Measurements from ENCODE around the gene EZH2. TPM values are rescaled to one million over a fixed set of nuclear protein-coding genes. Genes with fewer than 3 reads are reported as not detected.

EZH2 gene
- total RNA-seq, result 14.0 and 18.1 TPM in 2 replicates

DNA sequence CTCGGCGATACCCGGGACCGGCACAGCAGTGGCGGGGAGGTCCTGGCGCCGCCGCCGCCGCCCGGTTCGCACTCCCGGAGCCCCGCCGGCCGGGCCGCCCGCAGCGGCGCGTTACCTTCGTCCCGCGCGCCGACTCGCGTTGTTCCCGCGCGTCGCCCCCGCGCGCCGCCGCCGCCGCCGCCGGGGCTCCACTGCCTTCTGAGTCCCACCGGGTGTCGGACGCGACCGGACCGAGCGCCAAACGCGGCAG lies at the start of gene EZH2:
Gene EZH2 (minus strand): TSS at position 243 of the 250 bp plus-strand sequence. CDS start 36,993 bp downstream, outside the sequence.
- no peak for DNase-seq

- DNase-seq, result no peak
These were observed 47.4 kb upstream of the EZH2 start for GRCh38 chr7:148931470-148931869.

DNA sequence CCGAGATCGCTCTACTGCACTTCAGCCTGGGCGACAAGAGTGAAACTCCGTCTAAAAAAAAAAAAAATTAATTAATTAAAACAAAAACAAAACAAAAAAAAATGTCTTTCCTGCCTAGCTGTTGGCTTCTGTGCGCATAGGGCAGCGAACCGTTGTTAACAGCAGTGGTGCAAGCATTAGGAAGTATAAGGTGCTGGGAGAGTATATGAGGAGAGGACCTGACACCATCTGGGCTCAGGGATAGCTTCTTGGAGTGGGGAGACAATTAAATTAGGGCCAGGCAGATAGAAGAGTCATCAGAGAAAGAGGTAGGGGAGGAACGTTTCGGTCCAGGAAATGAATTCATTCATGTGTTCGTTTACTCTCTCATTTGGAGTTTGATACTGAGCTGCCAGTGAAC lies 46.2 kb upstream of the EZH2 start:
- DNase-seq, result no peak

- no peak for DNase-seq
These were observed 45.1 kb upstream of the EZH2 start for GRCh38 chr7:148929176-148929575.

GRCh38 chr7:148927123-148928045 lies 43.3 kb upstream of the EZH2 start:
- no peak for DNase-seq

GRCh38 chr7:148925836-148926235 lies 41.7 kb upstream of the EZH2 start:
- DNase-seq, result no peak

DNA sequence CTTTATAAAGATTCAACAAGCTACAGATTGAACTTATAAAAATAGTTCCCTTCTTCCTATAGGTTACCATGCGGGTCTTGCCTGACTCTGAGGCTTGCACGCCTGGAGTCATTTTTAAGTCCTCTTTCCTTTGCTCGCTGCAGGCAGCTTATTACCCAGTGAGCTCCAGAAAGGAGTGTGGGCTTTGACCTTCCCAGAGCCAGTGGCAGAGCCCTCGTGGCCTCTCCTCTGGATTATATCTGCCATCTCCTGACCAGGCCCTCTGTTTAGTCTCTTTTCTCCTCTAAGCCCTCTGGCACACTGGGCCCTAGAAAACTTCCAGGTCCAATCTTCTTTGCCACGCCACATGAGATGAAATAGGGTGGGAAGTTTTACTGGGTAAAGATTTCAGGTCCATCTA lies 39.9 kb upstream of the EZH2 start:
- DNase-seq, result no peak

GRCh38 chr7:148921806-148922205 lies 37.7 kb upstream of the EZH2 start:
- no peak for DNase-seq

GRCh38 chr7:148921189-148921588 lies 37.1 kb upstream of the EZH2 start:
- DNase-seq, result no peak

GRCh38 chr7:148919859-148920258 lies 35.8 kb upstream of the EZH2 start:
- DNase-seq, result no peak

GRCh38 chr7:148918058-148918596 lies 34.0 kb upstream of the EZH2 start:
- DNase-seq, result no peak

DNA sequence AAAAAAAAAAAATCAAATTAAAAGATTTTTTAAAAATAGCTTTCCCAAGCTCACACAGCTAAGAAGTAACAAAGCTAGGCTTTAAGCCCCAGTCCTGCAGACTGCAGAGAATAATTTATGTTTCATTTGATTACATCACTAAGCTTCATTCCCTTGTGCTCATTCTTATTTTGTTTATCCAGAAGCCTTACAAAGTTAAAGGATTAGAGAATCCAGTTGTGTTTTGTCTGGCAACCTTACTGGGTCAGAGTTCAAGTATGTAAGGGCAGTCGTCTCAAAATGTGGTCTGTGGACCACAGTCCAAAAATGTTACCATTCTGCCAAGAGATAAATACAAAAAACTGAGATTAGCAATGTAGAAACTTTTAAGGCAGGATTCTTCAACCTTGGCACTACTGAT lies 32.1 kb upstream of the EZH2 start:
- no peak for DNase-seq

DNA sequence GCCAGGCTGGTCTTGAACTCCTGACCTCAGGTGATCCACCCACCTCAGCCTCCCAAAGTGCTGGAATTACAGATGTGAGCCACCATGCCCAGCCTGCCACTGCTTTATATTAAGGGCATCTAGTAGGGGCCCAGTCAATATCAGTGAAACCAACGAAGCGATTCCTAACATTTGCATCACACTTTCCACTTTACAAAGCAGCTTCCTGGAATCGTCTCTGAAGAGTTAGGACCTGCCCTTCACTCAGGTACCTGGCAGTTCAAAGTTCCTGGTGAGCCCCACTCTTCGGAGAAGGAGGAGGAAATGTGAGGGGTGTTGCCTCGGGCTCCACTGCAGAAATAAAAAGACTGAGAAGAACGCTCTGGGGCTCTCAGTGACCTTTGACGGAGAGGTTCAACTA lies 31.1 kb upstream of the EZH2 start:
- no peak for DNase-seq

DNA sequence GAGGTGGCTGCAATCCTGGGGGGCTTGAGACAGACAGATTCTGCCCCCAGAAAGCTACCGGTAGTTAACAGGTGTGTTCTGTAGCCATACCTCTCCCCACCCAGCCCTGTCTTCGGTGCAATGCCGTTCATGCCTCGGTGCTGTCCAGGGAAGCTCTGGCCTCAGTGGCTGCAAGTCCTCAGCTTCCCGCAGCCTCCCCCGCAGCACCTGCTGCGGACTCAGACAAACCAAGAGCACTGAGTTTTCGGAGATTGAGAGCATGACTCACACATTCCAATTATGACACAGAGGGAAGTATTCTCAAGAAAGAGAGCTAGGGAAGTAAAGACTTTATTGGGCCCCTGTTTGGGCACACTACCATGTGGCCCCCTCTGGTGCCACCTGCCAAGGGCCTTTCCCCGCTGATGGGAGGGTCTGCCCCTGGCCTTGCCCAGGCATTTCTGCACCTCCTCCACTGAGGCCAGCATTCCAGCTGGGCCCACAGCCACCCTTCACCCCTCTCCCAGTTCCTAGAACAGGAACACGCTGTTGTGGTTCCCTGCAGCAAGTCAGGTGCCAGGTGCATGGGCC lies 30.2 kb upstream of the EZH2 start:
- no peak for DNase-seq

DNA sequence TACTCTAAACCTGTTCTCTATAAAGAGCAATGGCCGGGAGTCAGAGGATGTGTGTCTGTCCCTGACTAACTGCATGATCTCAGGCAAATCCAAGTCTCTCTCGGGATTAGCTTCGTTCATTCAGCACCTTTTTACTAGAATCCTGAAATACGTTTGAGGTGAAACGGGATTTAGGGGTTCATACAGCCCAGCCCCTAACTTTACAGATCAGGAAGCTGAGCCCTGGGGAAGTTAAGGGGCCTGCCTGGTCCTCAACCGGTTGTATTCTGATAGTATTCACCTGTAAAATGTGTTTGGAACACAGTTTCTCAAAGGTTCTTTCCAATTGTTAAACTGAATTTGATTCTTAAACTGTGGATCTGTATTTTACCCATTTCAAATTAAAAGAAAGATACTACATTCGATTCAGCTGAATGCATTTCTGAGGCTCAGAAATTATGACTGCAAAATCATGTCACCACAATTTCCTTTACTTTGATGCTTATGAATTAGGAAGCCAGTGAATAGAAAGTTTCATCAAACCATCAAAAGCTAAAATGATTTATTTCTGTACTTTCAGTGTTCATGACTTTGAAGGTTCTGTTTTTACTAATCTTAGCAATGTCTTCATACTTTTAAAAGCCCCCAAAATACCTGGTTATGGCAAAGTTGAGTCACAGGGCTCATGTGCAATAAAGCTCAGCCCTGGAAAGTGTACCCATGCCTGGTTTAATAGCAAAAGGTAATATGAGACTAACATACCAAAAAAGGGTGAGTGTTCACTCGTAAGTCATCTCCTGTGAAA lies 28.9 kb upstream of the EZH2 start:
- DNase-seq, result no peak

- no peak for DNase-seq
These were observed 28.1 kb upstream of the EZH2 start for GRCh38 chr7:148912151-148912550.

DNA sequence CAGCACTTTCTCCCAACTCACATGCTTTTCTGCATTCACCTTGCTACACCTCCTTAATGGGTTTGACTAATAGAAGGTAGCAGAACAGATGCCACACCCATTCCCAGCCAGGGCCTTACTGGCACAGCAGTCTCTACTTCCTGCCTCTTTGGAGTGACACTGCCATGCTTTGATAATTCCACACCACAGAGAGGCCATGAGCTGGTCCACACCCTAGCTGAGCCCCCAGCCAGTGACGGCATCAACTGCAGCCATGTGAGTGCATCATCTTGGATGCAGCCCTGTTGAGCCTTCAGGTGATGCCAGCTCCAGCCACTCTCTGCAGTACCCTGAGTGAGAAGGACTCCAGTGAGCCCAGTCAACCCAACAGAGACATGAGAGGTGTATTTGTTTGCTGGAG lies 27.5 kb upstream of the EZH2 start:
- DNase-seq, result no peak

- DNase-seq, result no peak
These were observed 25.5 kb upstream of the EZH2 start for GRCh38 chr7:148909568-148909967.

- no peak for DNase-seq
These were observed 22.8 kb upstream of the EZH2 start for GRCh38 chr7:148906707-148907498.

DNA sequence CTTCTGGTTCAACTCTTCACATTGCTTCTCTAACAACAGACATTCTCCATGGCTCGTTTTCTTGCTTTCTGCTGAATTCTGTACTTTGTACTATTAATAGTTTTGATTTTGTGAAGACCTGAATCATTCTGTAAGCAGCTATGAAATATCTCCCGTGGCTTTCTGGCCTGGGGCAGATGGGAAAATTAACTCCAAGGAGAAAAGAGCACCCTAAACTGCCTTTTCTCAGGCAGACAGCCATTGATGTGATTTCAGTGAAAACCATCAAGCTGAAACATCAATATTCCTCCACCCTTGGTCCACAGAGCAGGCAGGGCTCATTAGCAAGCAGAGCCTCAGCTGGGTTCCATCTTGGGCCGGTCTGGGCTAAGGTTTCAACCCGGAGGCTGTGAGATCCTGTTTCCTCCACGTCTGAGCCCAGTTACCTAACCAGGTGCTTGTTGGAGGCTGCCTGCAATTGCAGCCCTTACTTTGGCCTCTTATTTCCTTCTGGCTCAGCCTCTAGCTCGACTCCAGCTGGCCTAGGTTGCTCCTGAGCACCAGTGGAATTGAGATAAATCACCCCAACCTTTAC lies 21.1 kb upstream of the EZH2 start:
- DNase-seq, result no peak

GRCh38 chr7:148903504-148903903 lies 19.4 kb upstream of the EZH2 start:
- no peak for DNase-seq

DNA sequence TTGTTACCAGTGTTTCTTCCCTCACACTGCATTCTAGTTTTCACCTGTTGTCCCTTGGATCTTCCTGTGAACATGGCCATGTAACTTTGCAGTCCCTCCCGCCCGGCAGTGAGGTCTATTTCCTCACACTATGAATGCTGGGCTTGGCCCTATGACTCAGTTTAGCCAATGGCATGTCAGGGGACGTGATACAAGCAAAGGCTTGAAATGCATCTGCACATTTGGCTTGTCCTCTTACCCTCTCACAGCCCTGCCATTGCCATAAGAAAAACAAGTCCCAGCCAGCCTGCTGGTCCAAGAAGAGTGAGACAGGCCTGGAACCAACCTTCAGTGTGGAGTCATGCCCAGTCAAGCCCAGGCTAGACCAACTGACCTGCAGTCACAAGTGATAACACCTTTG lies 17.1 kb upstream of the EZH2 start:
- DNase-seq, result no peak
